MG63 (cell line): ENCODE measurements around the gene RNF14. TPM values are rescaled to one million over a fixed set of nuclear protein-coding genes. Genes with fewer than 3 reads are reported as not detected.
"Not testable (repeated sequence)": the region's sequence is repeated elsewhere in the genome, so short reads cannot be mapped to it uniquely, and the experiment has no call there.

Experiments
- DNase-seq: peaks from one replicate; pipeline ENCODE4 v3.0.0-alpha.2; 2020
- H3K27me3 ChIP-seq: fragments of 250-450 bp; sonication (Bioruptor Pico); 2 replicates; pipeline ENCODE4 v1.5.1; 2020; ENCODE audit warnings: mild to moderate bottlenecking, moderate library complexity
- H3K36me3 ChIP-seq: fragments of 250-450 bp; sonication (Bioruptor Pico); 2 replicates; pipeline ENCODE4 v1.5.1; 2020; ENCODE audit warnings: mild to moderate bottlenecking, moderate library complexity
- H3K4me3 ChIP-seq: fragments of 250-450 bp; sonication (Bioruptor Pico); 2 replicates; pipeline ENCODE4 v1.5.1; 2020; ENCODE audit warnings: mild to moderate bottlenecking, moderate library complexity
- H3K9me3 ChIP-seq: fragments of 250-450 bp; sonication (Bioruptor Pico); 2 replicates; pipeline ENCODE4 v1.5.1; 2020; ENCODE audit warnings: mild to moderate bottlenecking, moderate library complexity
- total RNA-seq: library from RNA; depleted of rRNA; stranded (reverse); fragments of >200 nt; shearing (Covaris generic); gene quantifications from 2 replicates; pipeline ENCODE4 v1.2.3, GENCODE V29; 2014; ENCODE audit warnings: low replicate concordance; rRNA removed

RNF14 gene
- total RNA-seq, 1 experiment from 2014 or later, result 167 TPM

DNA sequence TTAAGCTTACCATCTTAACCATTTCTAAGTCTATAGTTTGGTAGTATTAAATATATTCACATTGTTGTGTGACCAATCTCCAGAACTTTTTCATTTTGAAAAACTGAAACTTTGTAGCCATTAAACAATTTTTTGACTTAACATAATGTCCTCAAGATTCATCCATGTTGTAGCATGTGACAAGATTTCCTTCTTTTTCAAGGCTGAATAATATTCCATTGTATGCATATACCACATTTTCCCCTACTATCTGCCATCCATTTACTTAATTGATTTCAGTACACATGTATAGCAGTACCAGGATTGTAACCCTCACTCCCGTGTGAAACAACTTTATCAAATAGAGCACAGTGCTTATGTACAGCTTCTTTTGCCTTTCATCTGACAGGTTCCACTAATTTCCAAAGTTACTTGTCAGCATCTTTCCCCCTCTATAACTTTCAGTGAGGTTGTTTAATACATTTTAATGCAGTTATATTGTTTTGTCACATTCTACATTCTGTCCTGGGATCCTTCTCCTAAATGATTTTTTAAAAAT is 51.3 kb downstream of the RNF14 start:
- no peak for DNase-seq
- Histone ChIP-seq H3K36me3 (no peaks in the 10 kb centered on the region), H3K27me3 (no peaks in the 10 kb centered on the region), H3K9me3 (peaks cover 7% of the 10 kb centered on the region), H3K4me3 (no peak overlapping the region)

DNA sequence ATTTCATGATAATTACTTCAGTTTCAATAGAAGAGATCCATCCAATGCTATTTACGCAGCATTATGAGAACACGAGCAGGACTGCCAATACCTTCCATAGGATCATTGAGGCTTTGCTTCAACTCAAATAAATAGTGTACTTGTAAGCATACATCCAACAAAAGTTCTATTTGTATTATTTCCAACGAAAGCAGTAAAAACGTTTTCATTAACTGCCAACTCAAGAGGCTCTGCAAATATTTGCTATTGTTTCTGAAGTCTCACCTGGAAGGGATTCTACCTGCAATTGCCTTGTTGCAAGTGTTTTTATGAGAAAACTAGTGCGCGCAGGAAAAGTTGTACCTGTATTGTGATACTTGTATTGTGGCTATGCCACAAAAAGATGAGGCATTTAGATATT is 54.9 kb downstream of the RNF14 start:
- Histone ChIP-seq H3K36me3 (no peaks in the 10 kb centered on the region), H3K9me3 (peaks cover 7% of the 10 kb centered on the region), H3K27me3 (no peaks in the 10 kb centered on the region), H3K4me3 (no peak overlapping the region)
- no peak for DNase-seq

DNA sequence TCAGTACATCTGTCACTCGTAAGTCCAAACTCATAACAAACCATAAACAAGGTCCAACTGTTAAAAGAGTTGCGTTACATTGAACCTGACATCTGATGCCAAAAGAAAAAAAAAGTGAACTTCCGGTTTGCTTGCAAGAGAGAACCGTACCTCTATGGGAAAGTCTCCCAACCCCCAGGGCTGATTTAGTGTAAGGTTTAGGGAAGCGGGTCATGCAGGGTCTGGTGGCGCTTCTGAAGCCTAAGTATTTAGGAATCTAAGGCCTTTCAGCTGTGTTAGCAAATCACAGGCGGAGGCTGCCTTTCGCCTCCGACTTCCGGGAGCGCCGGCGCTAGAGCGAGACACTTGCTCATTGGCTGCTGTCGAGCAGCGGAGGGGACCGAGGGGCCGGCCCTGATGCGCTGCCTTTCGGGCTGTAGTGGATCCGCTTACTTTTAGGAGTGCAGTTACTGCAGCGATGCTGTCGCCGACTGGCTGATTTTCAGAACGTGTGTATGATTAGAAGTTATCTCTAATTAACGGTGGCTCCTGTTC is 55.9 kb downstream of the RNF14 start:
- Histone ChIP-seq H3K4me3 (peak overlapping the region; percentile 39), H3K9me3 (peaks cover 7% of the 10 kb centered on the region), H3K36me3 (no peaks in the 10 kb centered on the region), H3K27me3 (no peaks in the 10 kb centered on the region)
- peak; percentile 95 for DNase-seq

DNA sequence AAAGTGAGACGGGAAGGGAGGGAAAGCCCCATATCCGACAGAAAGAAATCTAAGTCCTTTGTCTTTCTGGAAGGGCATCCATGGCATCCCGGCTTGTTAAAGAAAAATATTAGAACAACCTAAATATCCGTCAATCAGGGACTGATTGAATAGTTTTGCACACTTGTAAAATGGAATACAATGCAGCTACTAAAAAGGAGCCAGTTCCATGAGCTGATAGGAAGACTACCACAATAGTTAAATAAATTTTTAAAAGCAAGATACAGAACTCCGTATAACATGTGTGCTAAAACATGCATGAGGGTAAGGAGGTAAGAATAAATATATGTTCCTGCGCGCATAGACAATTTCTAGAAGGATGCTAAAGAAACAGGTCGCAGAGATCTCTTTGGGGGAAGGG is 56.7 kb downstream of the RNF14 start:
- H3K27me3 ChIP-seq, result no peaks in the 10 kb centered on the region
- no peak for DNase-seq
- H3K36me3 ChIP-seq, result no peaks in the 10 kb centered on the region
- no peaks in the 10 kb centered on the region; the same call in 1 of the 2 replicates for H3K9me3 ChIP-seq
- H3K4me3 ChIP-seq, result peak overlapping the region; percentile 39

DNA sequence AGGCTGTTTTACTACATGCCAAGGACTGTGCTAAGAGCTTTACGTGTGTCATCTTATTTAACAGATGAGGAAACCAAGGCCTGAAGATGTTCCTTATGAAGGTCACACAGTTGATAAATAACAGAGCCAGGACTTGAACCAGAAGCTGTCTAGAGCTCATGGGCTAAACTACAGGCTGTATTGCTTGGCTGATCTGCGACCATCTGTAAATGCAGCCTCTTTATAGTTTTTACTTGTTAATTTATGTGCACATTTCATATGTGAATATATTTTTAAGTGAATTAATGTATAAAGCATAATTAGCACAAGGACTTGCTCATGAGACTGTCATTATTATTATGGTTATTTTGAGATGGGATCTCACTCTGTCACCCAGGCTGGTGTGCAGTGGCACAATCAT is 63.2 kb downstream of the RNF14 start:
- no peak for DNase-seq

DNA sequence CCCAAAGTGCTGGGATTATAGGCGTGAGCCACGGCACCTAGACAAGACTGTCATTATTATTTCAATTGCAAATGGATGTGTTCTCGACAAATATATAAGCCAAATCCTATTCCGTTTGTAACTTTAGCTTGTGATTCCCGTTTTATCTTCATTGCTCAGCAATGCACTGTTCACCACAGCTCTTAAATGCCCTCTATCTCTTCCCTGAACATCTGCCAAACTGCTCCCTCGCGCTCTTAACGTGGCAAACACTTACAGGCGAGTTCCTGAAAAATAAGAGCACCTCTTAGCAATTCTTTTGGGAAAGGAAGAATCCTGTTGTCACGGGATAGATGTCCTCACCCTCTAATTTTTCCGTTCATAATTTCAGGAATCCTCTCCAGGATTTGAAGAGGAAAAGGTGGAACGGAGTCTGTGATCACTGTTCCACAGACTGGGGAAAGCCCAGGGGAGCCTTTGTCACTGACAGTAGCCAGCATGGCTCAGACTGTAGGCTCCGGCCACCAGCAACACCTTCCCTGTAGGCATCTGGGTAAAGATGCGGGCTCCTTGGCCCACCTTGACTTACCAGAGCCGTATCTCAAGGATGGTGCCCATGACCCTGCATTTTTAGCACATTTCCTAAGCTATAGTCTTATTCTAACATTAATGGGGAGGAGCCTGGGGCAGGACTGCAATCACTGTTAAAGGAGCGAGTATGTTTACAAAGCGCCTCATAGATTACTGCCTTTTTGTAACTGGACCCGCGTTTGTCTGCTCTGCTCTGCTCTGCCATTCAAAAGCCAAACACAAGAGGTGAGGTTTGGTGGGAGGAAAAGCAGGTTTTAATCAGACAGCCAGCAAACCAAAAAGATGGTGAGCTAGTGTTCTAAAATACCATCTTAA is 64.1 kb downstream of the RNF14 start:
- Histone ChIP-seq H3K9me3 (no peaks in the 10 kb centered on the region), H3K36me3 (no peaks in the 10 kb centered on the region), H3K27me3 (no peaks in the 10 kb centered on the region), H3K4me3 (no peak overlapping the region)
- DNase-seq, result no peak

More for the DNA sequence above, 63.2 kb downstream of the RNF14 start:
- Histone ChIP-seq H3K36me3 (no peaks in the 10 kb centered on the region), H3K4me3 (no peak overlapping the region), H3K9me3 (no peaks in the 10 kb centered on the region), H3K27me3 (no peaks in the 10 kb centered on the region)

DNA sequence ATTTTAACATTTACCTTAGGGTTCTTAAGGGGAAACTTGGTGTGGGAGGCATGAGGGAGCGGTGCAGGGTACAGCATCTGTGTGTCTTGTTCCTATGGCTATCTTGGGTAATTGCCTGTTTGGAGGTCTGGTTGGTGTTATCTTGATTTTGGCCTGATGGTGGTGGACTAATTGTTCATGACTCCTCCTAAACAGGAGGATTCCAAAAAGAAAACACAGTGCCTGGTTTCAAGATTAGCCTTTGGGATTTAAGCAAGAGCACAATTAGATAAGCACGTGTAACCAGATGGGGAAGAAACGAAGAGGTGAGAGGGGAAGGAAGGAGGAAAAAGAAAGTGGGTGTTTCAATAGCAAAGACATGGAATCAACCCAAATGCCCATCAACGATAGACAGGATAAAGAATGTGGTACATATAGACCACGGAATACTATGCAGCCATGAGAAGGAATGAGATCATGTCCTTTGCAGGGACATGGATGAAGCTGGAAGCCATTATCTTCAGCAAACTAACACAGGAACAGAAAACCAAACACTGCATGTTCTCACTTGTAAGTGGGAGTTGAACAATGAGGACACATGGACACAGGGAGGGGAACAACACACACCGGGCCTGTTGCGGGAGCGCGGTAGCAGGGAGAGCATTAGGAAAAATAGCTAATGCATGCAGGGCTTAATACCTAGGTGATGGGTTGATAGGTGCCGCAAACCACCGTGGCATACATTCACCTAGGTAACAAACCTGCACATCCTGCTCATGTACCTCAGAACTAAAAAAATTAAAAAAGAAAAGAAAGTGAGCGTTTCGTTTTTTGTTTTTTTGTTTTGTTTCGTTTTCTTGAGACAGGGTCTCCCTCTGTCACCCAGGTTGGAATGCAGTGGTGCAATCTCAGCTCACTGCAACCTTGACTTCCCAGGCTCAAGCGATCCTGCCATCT is 65.0 kb downstream of the RNF14 start:
- not testable (repeated sequence) for H3K27me3 ChIP-seq, H3K36me3 ChIP-seq, H3K9me3 ChIP-seq, H3K4me3 ChIP-seq, DNase-seq

DNA sequence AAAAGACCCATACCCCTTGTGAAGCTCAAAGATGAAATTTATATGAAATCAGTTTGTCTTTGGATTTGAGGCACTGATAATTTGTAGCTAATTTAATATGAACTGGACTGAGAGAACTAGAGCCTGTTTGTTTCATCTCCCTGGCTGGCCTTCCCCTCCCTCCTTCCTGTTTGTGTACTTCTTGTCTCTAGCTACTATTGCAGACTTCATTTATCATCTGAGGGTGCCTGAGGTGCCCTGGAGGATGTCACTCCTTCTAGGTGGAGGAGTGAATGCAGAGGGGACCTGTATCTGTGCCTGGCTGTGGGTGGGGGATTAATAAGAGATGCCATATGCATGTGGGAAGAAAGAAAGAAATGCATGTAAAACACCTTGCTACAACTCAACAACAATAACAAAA is 66.1 kb downstream of the RNF14 start:
- Histone ChIP-seq H3K4me3 (no peak overlapping the region), H3K27me3 (no peaks in the 10 kb centered on the region), H3K36me3 (no peaks in the 10 kb centered on the region), H3K9me3 (no peaks in the 10 kb centered on the region)
- DNase-seq, result no peak

DNA sequence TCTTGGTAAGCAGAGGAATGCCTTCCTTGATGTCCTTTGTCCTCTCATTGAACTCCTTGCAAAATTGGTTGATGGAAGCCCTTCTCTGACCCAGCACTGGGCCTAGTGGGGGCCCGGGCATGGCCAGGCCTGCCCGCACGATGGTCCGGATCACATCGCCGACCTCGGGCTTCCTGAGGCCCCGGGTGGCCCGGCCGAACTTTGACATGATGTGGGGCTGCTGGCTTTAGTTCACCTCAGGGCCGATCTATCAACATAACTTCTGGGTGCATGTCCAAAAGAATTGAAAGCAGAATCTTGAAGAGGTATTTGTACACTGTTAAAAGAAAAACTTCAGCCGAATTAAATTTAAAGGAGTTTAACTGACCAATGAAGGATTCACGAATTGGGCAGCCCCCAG is 68.0 kb downstream of the RNF14 start:
- H3K36me3 ChIP-seq, result no peaks in the 10 kb centered on the region
- no peak for DNase-seq

DNA sequence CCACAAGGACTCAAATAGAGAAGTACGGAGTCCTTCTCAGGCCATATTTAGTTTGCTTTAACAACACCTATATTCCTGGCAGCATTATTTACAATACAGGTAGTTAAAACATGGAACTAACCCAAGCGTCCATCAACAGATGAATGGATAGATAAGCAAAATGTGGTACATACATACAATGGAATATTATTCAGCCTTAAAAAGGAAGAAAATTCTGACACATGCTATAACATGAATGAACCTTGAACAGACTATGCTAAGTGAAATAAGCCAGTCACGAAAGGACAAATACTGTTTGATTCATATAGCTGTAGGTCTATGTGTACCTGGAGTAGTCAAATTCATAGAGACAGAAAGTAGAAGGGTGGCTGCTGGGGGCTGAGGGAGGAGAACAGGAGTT is 68.7 kb downstream of the RNF14 start:
- H3K27me3 ChIP-seq, DNase-seq, H3K4me3 ChIP-seq: not testable (repeated sequence)

More for the DNA sequence above, 68.0 kb downstream of the RNF14 start:
- Histone ChIP-seq H3K9me3 (no peaks in the 10 kb centered on the region), H3K27me3 (no peaks in the 10 kb centered on the region), H3K4me3 (no peak overlapping the region)

DNA sequence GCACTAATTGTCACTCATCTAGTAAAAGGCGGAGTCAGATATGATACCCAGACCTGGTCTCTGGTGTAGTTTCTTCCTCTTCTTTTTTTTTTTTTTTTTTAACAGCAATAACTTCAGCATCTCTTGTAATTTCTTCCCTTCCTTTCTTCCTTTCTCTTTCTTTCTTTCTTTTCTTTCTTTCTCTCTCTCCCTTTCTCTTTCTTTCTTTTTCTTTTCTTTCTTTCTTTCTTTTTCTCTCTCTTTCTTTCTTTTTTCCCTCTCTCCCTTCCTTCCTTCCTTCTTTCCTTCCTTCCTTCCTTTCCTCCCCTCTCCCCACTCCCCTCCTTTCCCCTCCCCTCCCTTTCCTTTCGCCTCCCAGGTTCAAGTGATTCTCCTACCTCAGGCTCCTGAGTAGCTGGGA is 69.8 kb downstream of the RNF14 start:
- no peak for DNase-seq
- Histone ChIP-seq H3K27me3 (0 out of 2 replicates have a peak, but pooled peaks cover 2% of the 10 kb centered on the region), H3K36me3 (no peaks in the 10 kb centered on the region), H3K9me3 (no peaks in the 10 kb centered on the region), H3K4me3 (no peak overlapping the region)

More for the DNA sequence above, 68.7 kb downstream of the RNF14 start:
- H3K36me3 ChIP-seq, H3K9me3 ChIP-seq: not testable (repeated sequence)

Other genes with a start within 250 kb of the RNF14 start
- 3.8 and 12.8 TPM in 2 replicates for gene PCDH1, start 90.7 kb upstream of the RNF14 start, total RNA-seq
- gene DELE1, start 45.2 kb upstream of the RNF14 start, total RNA-seq, result 84.9 and 95.9 TPM in 2 replicates
- gene PCDH12, start 10.9 kb upstream of the RNF14 start, total RNA-seq, result 8.4 TPM in 1 of 2 replicates, not detected in the other
- gene GNPDA1, start 43.9 kb downstream of the RNF14 start, total RNA-seq, result 57.4 and 67.5 TPM in 2 replicates
- gene NDFIP1, start 139.7 kb downstream of the RNF14 start, total RNA-seq, result 53.4 and 113 TPM in 2 replicates